Neural progenitor cell (in vitro differentiated cells): ENCODE results near the gene TBC1D14. TPM values are rescaled to one million over a fixed set of nuclear protein-coding genes. Genes with fewer than 3 reads are reported as not detected.

Experiments used
- DNase-seq: peaks from one replicate; pipeline ENCODE4 v3.0.0-alpha.2; 2016; ENCODE audit warnings: low spot score
- H2AFZ ChIP-seq: fragments of 200-600 bp; sonication (generic); replicated peaks from 2 replicates; pipeline ENCODE4 v1.6.1; 2016; ENCODE audit warnings: antibody characterized with exemption
- H3F3A ChIP-seq: fragments of 200-600 bp; sonication (generic); 2 replicates; pipeline ENCODE4 v1.6.1; 2016; ENCODE audit warnings: antibody characterized with exemption, low read depth
- H3K27ac ChIP-seq: fragments of 200-600 bp; sonication (generic); 2 replicates; pipeline ENCODE4 v1.5.1; 2016; ENCODE audit warnings: mild to moderate bottlenecking
- H3K27me3 ChIP-seq: fragments of 200-600 bp; sonication (generic); 2 replicates; pipeline ENCODE4 v1.6.1; 2016; ENCODE audit warnings: mild to moderate bottlenecking, moderate library complexity
- H3K36me3 ChIP-seq: fragments of 200-600 bp; sonication (generic); 2 replicates; pipeline ENCODE4 v1.5.1; 2016
- H3K4me1 ChIP-seq: fragments of 200-600 bp; sonication (generic); 2 replicates; pipeline ENCODE4 v1.6.1; 2016; ENCODE audit warnings: mixed run types
- H3K4me2 ChIP-seq: fragments of 200-600 bp; sonication (generic); 2 replicates; pipeline ENCODE4 v1.6.1; 2016
- H3K4me3 ChIP-seq: fragments of 200-600 bp; sonication (generic); 2 replicates; pipeline ENCODE4 v1.5.1; 2016
- H3K79me2 ChIP-seq: fragments of 200-600 bp; sonication (generic); 2 replicates; pipeline ENCODE4 v1.6.1; 2016; ENCODE audit warnings: low read depth
- H3K9ac ChIP-seq: fragments of 200-600 bp; sonication (generic); 2 replicates; pipeline ENCODE4 v1.6.1; 2016
- H3K9me3 ChIP-seq: fragments of 200-600 bp; sonication (generic); 2 replicates; pipeline ENCODE4 v1.5.1; 2016; ENCODE audit warnings: low read depth
- H4K20me1 ChIP-seq: fragments of 200-600 bp; sonication (generic); 2 replicates; pipeline ENCODE4 v1.6.1; 2016; ENCODE audit warnings: low read depth
- H3K27ac Mint-ChIP-seq: 3 replicates; pipeline ENCODE4 v1.8.0; 2021; ENCODE audit warnings: mixed read lengths
- H3K27me3 Mint-ChIP-seq: 2 replicates; pipeline ENCODE4 v1.8.0; 2022; ENCODE audit warnings: low read depth, mild to moderate bottlenecking, inconsistent platforms, moderate library complexity, mixed read lengths; ENCODE audit not compliant: insufficient read depth
- H3K36me3 Mint-ChIP-seq: 3 replicates; pipeline ENCODE4 v1.8.0; 2021; ENCODE audit warnings: mixed read lengths
- H3K4me1 Mint-ChIP-seq: 3 replicates; pipeline ENCODE4 v1.8.0; 2021; ENCODE audit warnings: mixed read lengths
- H3K4me3 Mint-ChIP-seq: 3 replicates; pipeline ENCODE4 v1.8.0; 2021; ENCODE audit warnings: mild to moderate bottlenecking, moderate library complexity, mixed read lengths
- H3K9me3 Mint-ChIP-seq: 3 replicates; pipeline ENCODE4 v1.8.0; 2020; ENCODE audit warnings: mixed read lengths
- CTCF ChIP-seq: fragments of 200-600 bp; sonication (generic); IDR thresholded peaks from 2 replicates; pipeline ENCODE4 v1.5.1; 2017; ENCODE audit warnings: antibody characterized with exemption, mild to moderate bottlenecking
- EZH2 ChIP-seq: fragments of 200-600 bp; sonication (generic); IDR thresholded peaks from 2 replicates; pipeline ENCODE4 v1.6.1; 2017; ENCODE audit warnings: antibody characterized with exemption, mild to moderate bottlenecking, moderate library complexity
- EZH2phosphoT487 ChIP-seq: fragments of 200-600 bp; sonication (generic); IDR thresholded peaks from 2 replicates; pipeline ENCODE4 v1.6.1; 2017; ENCODE audit warnings: antibody characterized with exemption
- total RNA-seq: library from RNA; depleted of rRNA; stranded (reverse); fragments of >200 nt; gene quantifications from 2 replicates; pipeline ENCODE4 v1.2.3, GENCODE V29; 2015; ENCODE audit warnings: low replicate concordance

TBC1D14 gene
- total RNA-seq, 1 donor from 2014 or later: 47.9 TPM

- H3K27ac ChIP-seq: no peak overlapping the region
- no peaks in the 10 kb centered on the region for H3K9me3 ChIP-seq
- no peak overlapping the region for H3K4me3 ChIP-seq
- peaks cover 6% of the 10 kb centered on the region for H3K36me3 ChIP-seq
- Mint-ChIP-seq H3K36me3 (peaks cover 23% of the 10 kb centered on the region), H3K9me3 (no peaks in the 10 kb centered on the region), H3K27ac (no peak overlapping the region), H3K27me3 (peaks cover 3% of the 10 kb centered on the region), H3K4me3 (no peak overlapping the region), H3K4me1 (peaks cover 13% of the 10 kb centered on the region)
- peaks cover 42% of the 10 kb centered on the region for H3K79me2 ChIP-seq
- H3F3A ChIP-seq: peaks cover under 1% of the 10 kb centered on the region
- H2AFZ ChIP-seq: no peak overlapping the region
- H3K4me2 ChIP-seq: no peak overlapping the region
- TF ChIP-seq EZH2 (no peak), EZH2phosphoT487 (no peak), CTCF (no peak)
- H4K20me1 ChIP-seq: peaks cover 28% of the 10 kb centered on the region
- no peak overlapping the region for H3K9ac ChIP-seq
- DNase-seq: no peak
- no peaks in the 10 kb centered on the region for H3K27me3 ChIP-seq
- peaks cover 10% of the 10 kb centered on the region for H3K4me1 ChIP-seq
These were observed 153.7 kb downstream of the TBC1D14 start for GRCh38 chr4:7063362-7063761.

DNA sequence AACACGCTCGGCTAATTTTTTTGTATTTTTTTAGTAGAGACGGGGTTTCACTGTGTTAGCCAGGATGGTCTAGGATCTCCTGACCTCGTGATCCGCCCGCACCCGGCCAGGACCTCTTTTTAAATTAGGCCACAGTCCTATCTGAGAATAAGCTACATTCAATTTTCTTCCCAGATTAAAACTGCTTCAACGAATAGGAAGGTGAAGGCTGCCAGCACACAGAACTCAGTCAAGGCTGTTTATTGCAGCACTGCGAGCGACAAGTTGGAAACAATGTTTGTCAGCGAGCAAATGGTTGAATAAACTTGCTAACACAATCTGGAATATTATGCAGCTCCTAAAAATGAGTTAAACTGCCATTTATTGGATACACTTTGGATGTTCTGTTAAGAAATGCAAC, 156.4 kb downstream of the TBC1D14 start:
- H3K27ac Mint-ChIP-seq: no peak overlapping the region

DNA sequence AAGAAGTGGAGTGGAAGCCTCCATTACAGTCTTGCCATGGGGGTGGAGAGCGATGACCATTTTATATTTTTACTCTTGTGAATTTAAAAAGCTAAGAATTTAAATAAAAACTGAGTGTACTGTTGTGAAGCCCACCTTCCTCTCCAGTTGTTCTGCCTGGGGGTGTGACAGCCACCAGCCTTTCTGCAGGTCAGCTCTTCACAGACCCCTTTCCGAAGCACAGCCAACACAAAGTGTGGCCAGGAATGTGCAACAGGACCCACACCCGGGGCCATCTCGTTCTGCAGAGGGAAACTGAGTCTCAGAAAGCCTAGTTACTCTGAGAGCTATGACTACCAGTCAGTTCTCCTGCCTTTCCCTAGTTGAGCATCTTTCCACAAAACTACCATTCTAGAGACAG, 156.9 kb downstream of the TBC1D14 start:
- H3K36me3 ChIP-seq: peaks cover 6% of the 10 kb centered on the region
- peaks cover 22% of the 10 kb centered on the region for H3K27me3 ChIP-seq
- Mint-ChIP-seq H3K9me3 (no peaks in the 10 kb centered on the region), H3K4me1 (peaks cover 26% of the 10 kb centered on the region), H3K4me3 (peak overlapping the region; percentile 89), H3K36me3 (peaks cover 18% of the 10 kb centered on the region), H3K27ac (no peak overlapping the region), H3K27me3 (peaks cover 7% of the 10 kb centered on the region)
- H3K27ac ChIP-seq: no peak overlapping the region
- H3K4me3 ChIP-seq: peak overlapping the region; percentile 65
- TF ChIP-seq CTCF: no peak
- TF ChIP-seq EZH2phosphoT487: no peak
- no peak for TF ChIP-seq EZH2
- no peak overlapping the region for H3K9ac ChIP-seq
- peak overlapping the region; percentile 92 for H3K4me2 ChIP-seq
- no peak overlapping the region for H2AFZ ChIP-seq
- H3K79me2 ChIP-seq: peaks cover 42% of the 10 kb centered on the region
- no peak for DNase-seq
- H3K4me1 ChIP-seq: peaks cover 10% of the 10 kb centered on the region
- peaks cover 8% of the 10 kb centered on the region for H3F3A ChIP-seq
- peaks cover 26% of the 10 kb centered on the region for H4K20me1 ChIP-seq
- no peaks in the 10 kb centered on the region for H3K9me3 ChIP-seq

More for the DNA sequence above, 156.4 kb downstream of the TBC1D14 start:
- H3K27me3 ChIP-seq: peaks cover 22% of the 10 kb centered on the region
- no peak overlapping the region for H2AFZ ChIP-seq
- H3K79me2 ChIP-seq: peaks cover 42% of the 10 kb centered on the region
- H3K9me3 Mint-ChIP-seq: no peaks in the 10 kb centered on the region
- no peaks in the 10 kb centered on the region for H3K9me3 ChIP-seq
- H3K36me3 ChIP-seq: peaks cover 6% of the 10 kb centered on the region
- H3K4me3 Mint-ChIP-seq: peak overlapping the region; percentile 89
- H3F3A ChIP-seq: peaks cover 8% of the 10 kb centered on the region
- no peak overlapping the region for H3K4me2 ChIP-seq
- H4K20me1 ChIP-seq: peaks cover 26% of the 10 kb centered on the region
- DNase-seq: no peak
- H3K4me3 ChIP-seq: no peak overlapping the region
- peaks cover 10% of the 10 kb centered on the region for H3K4me1 ChIP-seq
- H3K27me3 Mint-ChIP-seq: peaks cover 7% of the 10 kb centered on the region
- peaks cover 26% of the 10 kb centered on the region for H3K4me1 Mint-ChIP-seq
- H3K9ac ChIP-seq: no peak overlapping the region
- TF ChIP-seq CTCF: no peak
- no peak for TF ChIP-seq EZH2
- no peak for TF ChIP-seq EZH2phosphoT487
- peaks cover 20% of the 10 kb centered on the region for H3K36me3 Mint-ChIP-seq
- no peak overlapping the region for H3K27ac ChIP-seq
